NCI-H187 treated with DMSO at 0.1 percent for 48 hours (cell line): Measurements from ENCODE around the gene TAF1C.

Experiments
- DNase-seq: peaks from one replicate; lab custom pipeline; 2025; lab: John Stamatoyannopoulos, UW

The TAF1C gene

GRCh38 chr16:84183911-84184591 lies 2.8 kb downstream of the TAF1C start:
- no peak for DNase-seq

DNA sequence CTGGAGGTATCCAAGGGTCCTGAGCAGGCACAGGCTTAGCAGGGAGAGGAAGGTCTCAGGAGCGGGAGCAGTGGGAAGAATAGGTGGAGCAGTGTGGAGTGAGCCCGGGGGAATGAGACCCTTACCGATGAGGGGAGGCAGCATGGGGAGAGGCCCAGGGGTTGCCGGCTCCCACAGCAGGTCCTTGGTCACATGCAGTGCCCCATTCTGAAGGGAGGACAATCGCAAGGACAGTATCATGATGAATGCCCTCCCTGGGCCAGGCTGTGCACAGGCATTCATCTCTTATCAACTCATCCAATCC lies 3.3 kb downstream of the TAF1C start:
- DNase-seq, result no peak

GRCh38 chr16:84182680-84183571 lies 3.9 kb downstream of the TAF1C start:
- DNase-seq, result no peak

- DNase-seq, result no peak
Observed at GRCh38 chr16:84182104-84182503, 4.8 kb downstream of the TAF1C start.

- no peak for DNase-seq
Observed at GRCh38 chr16:84181144-84181915, 5.5 kb downstream of the TAF1C start.

- no peak for DNase-seq
Observed at GRCh38 chr16:84180519-84181140, 6.2 kb downstream of the TAF1C start.

GRCh38 chr16:84179612-84180320 lies 7.1 kb downstream of the TAF1C start:
- no peak for DNase-seq

GRCh38 chr16:84178892-84179611 lies 7.8 kb downstream of the TAF1C start:
- DNase-seq, result no peak

DNA sequence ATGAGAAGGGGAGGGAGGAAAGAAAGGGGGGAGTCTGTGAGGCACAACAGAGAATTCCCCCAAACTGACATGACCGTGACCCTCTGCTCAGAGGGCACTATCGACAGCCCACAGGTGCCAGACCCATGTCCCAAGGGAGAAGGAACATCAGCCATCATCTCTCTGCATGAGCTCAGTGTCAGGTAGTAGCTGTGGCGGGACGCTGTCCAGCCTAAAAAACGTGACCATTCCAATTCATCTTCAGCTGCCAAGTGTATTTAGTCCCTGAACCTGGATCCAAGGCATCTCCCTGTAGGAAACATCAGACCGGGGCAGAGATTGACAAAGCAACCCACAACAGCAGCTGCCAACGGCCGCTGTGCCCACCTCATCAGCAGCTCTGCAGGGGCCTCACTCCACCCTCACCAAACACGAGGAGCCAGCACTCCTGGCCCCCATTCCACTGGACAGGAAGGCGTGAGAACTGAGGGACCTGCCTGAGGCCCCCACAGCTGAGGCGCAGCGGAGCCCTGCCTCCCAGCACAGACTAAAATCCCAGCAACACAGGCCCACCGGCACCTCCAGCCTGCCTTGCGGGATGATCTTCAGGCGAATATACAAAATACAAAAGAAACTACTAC lies 8.6 kb downstream of the TAF1C start:
- DNase-seq, result no peak

DNA sequence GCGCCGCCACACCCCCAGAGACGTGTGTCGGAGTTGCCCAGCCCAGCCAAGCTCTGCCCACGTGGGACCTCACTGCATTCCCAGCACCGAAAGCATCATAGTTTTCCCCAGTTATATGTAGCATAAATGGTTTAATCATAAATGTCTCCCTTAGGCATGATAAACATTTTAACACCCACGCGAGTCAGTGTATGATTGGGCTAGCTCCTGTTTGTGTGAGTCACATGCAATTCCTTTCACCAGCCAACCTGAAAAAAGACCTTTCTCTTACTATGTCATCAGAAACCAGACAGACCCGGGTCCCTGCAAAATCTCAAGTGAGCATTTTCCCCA lies 9.2 kb downstream of the TAF1C start:
- DNase-seq, result no peak

- no peak for DNase-seq
Observed at GRCh38 chr16:84176192-84177053, 10.4 kb downstream of the TAF1C start.

DNA sequence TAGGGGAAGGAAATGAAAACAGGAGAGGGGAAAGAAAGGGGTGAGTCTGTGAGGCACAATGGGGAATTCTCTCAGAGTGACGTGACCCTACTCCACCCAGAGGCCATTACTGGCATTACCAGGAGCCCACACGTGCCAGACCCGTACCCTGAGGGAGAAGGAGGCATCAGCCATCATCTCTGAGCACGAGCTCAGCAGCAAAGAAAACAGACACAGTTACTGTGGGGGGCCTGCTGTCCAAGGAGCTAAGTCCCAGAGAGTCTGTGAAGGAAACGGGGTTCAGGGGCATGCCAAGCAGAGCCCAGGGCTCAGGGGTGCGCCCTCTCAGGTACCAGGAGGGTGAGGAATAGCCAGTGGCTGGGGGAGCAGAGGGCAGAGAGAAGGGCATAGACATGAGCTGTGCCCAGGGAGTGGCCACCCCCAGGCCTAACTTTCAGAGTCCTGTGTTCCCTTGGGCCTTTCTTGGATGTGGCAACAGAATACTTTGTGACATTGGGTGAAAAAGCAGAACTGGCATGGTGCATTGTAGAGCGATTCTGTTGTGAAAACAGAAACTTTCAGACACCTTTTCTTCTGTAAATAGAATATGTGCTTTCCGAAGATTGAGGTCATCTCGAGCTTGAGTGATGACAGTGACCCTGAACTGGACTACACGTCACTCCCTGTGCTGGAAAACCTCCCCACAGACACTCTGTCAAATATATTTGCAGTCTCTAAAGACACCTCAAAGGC lies 11.3 kb downstream of the TAF1C start:
- DNase-seq, result no peak

GRCh38 chr16:84174396-84174795 lies 12.5 kb downstream of the TAF1C start:
- DNase-seq, result no peak

- DNase-seq, result no peak
Observed at GRCh38 chr16:84169765-84170310, 17.0 kb downstream of the TAF1C start.

GRCh38 chr16:84166796-84167695 lies 19.8 kb downstream of the TAF1C start:
- no peak for DNase-seq

DNA sequence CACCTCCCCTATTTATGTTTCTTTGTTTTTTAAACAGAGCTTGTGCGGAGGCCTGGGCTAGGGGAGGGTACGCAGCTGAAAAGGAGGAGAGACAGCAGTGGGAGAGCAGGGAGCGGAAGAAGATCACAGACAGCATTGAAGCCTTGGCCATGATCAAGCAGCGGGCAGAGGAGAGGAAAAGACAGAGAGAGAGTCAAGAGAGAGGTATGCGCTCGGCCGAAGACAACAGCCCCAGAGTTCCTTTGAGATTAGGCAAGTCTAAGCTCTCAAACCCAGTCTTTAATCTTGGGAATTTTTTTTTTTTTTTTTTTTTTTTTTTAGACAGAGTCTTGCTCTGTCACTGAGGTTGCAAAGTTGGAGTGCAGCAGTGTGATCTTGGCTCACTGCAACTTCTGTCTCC lies 21.1 kb downstream of the TAF1C start:
- DNase-seq, result no peak

GRCh38 chr16:84161801-84162200 lies 25.1 kb downstream of the TAF1C start:
- no peak for DNase-seq

DNA sequence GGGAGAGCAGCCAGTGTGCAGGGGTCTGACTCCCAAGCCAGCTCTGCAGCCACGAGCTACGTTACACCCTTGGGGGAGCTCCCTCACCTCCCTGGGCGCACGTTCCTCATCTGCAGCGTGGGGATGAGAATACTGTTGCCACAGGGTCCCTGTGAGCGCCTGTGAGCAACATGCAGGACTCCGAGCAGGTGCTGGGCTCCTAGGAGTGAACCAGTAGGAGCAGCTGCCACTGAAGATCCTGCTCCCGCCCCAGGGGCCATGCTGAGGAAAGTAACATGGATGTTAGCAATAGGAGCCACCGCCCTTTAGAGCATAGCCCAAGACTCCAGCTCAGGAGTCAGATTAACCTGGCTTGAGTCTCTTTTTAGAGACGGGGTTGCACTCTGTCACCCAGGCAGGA lies 25.8 kb downstream of the TAF1C start:
- no peak for DNase-seq
